Astrocyte (in vitro differentiated cells and primary cell): Measurements from ENCODE around the gene TH. TPM values are rescaled to one million over a fixed set of nuclear protein-coding genes. Genes with fewer than 3 reads are reported as not detected.

ENCODE experiments used
- DNase-seq: peaks from one replicate; pipeline ENCODE4 v3.0.0-alpha.2; 2010; ENCODE audit warnings: low read depth
- FAIRE-seq: peaks from 2 replicates; lab custom pipeline; 2011; peaks lifted over from hg19 to GRCh38; lab: Jason Lieb, UNC
- H2AFZ ChIP-seq: 2 replicates; pipeline ENCODE4 v1.6.0; 2012; ENCODE audit warnings: low read depth, low read length, inconsistent platforms
- H3K27ac ChIP-seq: 2 replicates; pipeline ENCODE4 v1.5.1; 2011; ENCODE audit warnings: low read depth, low read length, inconsistent platforms
- H3K27me3 ChIP-seq: 2 replicates; pipeline ENCODE4 v1.6.0; 2011; ENCODE audit warnings: low read length, inconsistent platforms; ENCODE audit not compliant: insufficient read depth
- H3K36me3 ChIP-seq: 2 replicates; pipeline ENCODE4 v1.5.1; 2011; ENCODE audit warnings: low read length, inconsistent platforms; ENCODE audit not compliant: insufficient read depth
- H3K4me1 ChIP-seq: 2 replicates; pipeline ENCODE4 v1.5.1; 2011; ENCODE audit warnings: low read length, inconsistent platforms; ENCODE audit not compliant: insufficient read depth
- H3K4me2 ChIP-seq: 2 replicates; pipeline ENCODE4 v1.6.0; 2012; ENCODE audit warnings: low read length, inconsistent platforms
- H3K4me3 ChIP-seq: 2 replicates; pipeline ENCODE4 v1.5.1; 2011; ENCODE audit warnings: low read depth, mild to moderate bottlenecking, low read length, inconsistent platforms; ENCODE audit not compliant: insufficient read depth
- H3K79me2 ChIP-seq: 2 replicates; pipeline ENCODE4 v1.6.0; 2012; ENCODE audit warnings: mild to moderate bottlenecking, low read length, inconsistent platforms; ENCODE audit not compliant: insufficient read depth
- H3K9ac ChIP-seq: 2 replicates; pipeline ENCODE4 v1.6.0; 2012; ENCODE audit warnings: mild to moderate bottlenecking, low read length, inconsistent platforms
- H3K9me3 ChIP-seq: 2 replicates; pipeline ENCODE4 v1.5.1; 2012; ENCODE audit warnings: low read depth, mild to moderate bottlenecking, low read length, inconsistent platforms; ENCODE audit not compliant: insufficient read depth
- H4K20me1 ChIP-seq: 2 replicates; pipeline ENCODE4 v1.6.0; 2012; ENCODE audit warnings: low read length, inconsistent platforms; ENCODE audit not compliant: insufficient read depth
- H3K27ac Mint-ChIP-seq: one replicate; pipeline ENCODE4 v1.8.0; 2021; ENCODE audit warnings: mild to moderate bottlenecking, mixed read lengths; ENCODE audit not compliant: unreplicated experiment
- H3K27me3 Mint-ChIP-seq: one replicate; pipeline ENCODE4 v1.8.0; 2021; ENCODE audit warnings: low read depth, mixed read lengths; ENCODE audit not compliant: unreplicated experiment
- H3K36me3 Mint-ChIP-seq: one replicate; pipeline ENCODE4 v1.8.0; 2021; ENCODE audit warnings: low read depth, mixed read lengths; ENCODE audit not compliant: unreplicated experiment
- H3K4me1 Mint-ChIP-seq: one replicate; pipeline ENCODE4 v1.8.0; 2021; ENCODE audit warnings: low read depth, mixed read lengths; ENCODE audit not compliant: unreplicated experiment
- H3K4me3 Mint-ChIP-seq: one replicate; pipeline ENCODE4 v1.8.0; 2021; ENCODE audit warnings: mild to moderate bottlenecking, moderate library complexity, mixed read lengths; ENCODE audit not compliant: unreplicated experiment
- H3K9me3 Mint-ChIP-seq: one replicate; pipeline ENCODE4 v1.8.0; 2021; ENCODE audit warnings: mild to moderate bottlenecking, mixed read lengths; ENCODE audit not compliant: unreplicated experiment
- EZH2 ChIP-seq: IDR thresholded peaks from 2 replicates; pipeline ENCODE4 v1.6.1; 2012; ENCODE audit warnings: mild to moderate bottlenecking, low read length, inconsistent platforms; ENCODE audit not compliant: insufficient read depth
- total RNA-seq: library from RNA; stranded (reverse); gene quantifications from 2 replicates; pipeline ENCODE4 v1.2.1, GENCODE V29; 2021
- TF ChIP-seq, protein P1 (sequence below): IDR thresholded peaks from 2 replicates; pipeline ENCODE4 v1.5.1; 2011; ENCODE audit warnings: low read depth, mild to moderate bottlenecking, inconsistent platforms, low read length, moderate library complexity; ENCODE audit not compliant: insufficient read depth

The TH gene
- total RNA-seq, 1 donor from 2014 or later = not detected

DNA sequence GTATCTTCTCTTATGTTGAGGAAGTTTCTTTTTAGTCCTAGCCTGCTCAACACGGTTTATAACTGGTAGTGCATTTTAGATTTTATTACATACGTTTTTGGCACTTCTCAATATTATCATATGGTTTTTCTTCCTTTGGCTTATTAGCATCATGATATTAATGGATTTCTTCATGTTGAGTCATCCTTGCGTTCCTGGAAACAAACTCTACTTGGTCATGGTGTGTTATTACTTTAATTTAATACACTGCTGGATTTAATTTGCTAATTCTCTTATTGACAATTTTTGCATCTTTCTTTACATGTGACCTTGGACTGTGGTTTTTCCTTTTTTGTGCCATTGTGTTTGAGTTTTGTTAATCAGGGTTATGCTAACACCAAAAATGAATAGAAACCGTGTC lies 52.9 kb downstream of the TH start:
- peaks cover 39% of the 10 kb centered on the region for H3K27me3 Mint-ChIP-seq
- H3K4me3 Mint-ChIP-seq = no peak overlapping the region
- DNase-seq = no peak
- Histone ChIP-seq H3K4me2 (no peak overlapping the region), H3K27me3 (peaks cover 7% of the 10 kb centered on the region), H3K4me1 (peaks cover 9% of the 10 kb centered on the region), H3K9ac (no peak overlapping the region), H4K20me1 (no peaks in the 10 kb centered on the region), H3K79me2 (no peaks in the 10 kb centered on the region), H3K36me3 (no peaks in the 10 kb centered on the region), H3K27ac (no peak overlapping the region), H2AFZ (no peak overlapping the region), H3K4me3 (no peak overlapping the region), H3K9me3 (peaks cover 13% of the 10 kb centered on the region)
- peaks cover 8% of the 10 kb centered on the region for H3K36me3 Mint-ChIP-seq
- H3K27ac Mint-ChIP-seq = no peak overlapping the region
- peaks cover 2% of the 10 kb centered on the region for H3K4me1 Mint-ChIP-seq
- FAIRE-seq = no peak
- no peak for TF ChIP-seq EZH2
- H3K9me3 Mint-ChIP-seq = peaks cover 24% of the 10 kb centered on the region

DNA sequence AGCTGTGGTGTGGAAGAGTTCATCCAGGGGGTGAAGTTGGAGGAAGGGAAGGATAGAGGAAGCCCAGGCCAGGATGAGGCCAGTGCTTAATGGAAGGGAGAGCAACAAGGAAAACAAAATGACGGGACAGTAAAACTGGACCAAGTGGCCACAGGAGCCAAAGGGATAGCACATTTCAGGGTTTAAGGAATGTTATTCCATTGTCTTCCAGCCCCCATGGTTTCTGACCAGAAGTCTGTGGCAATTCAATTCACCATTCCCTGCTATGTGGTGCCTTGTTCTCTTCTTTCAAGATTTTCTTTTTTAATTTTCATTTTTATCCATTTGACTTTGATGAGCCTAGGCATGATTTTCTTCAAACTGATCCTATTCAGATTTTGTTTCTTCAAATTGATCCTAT lies 54.9 kb downstream of the TH start:
- DNase-seq (no peak), FAIRE-seq (no peak)
- H2AFZ ChIP-seq = no peak overlapping the region
- no peak overlapping the region for H3K27ac Mint-ChIP-seq
- no peaks in the 10 kb centered on the region for H3K4me1 Mint-ChIP-seq
- H3K36me3 Mint-ChIP-seq = peaks cover 8% of the 10 kb centered on the region
- no peaks in the 10 kb centered on the region for H3K36me3 ChIP-seq
- no peaks in the 10 kb centered on the region for H3K4me1 ChIP-seq
- H3K27ac ChIP-seq = no peak overlapping the region
- H3K4me3 ChIP-seq = no peak overlapping the region
- peaks cover 13% of the 10 kb centered on the region for H3K9me3 ChIP-seq
- no peak for TF ChIP-seq EZH2
- TF ChIP-seq, protein P1, sequence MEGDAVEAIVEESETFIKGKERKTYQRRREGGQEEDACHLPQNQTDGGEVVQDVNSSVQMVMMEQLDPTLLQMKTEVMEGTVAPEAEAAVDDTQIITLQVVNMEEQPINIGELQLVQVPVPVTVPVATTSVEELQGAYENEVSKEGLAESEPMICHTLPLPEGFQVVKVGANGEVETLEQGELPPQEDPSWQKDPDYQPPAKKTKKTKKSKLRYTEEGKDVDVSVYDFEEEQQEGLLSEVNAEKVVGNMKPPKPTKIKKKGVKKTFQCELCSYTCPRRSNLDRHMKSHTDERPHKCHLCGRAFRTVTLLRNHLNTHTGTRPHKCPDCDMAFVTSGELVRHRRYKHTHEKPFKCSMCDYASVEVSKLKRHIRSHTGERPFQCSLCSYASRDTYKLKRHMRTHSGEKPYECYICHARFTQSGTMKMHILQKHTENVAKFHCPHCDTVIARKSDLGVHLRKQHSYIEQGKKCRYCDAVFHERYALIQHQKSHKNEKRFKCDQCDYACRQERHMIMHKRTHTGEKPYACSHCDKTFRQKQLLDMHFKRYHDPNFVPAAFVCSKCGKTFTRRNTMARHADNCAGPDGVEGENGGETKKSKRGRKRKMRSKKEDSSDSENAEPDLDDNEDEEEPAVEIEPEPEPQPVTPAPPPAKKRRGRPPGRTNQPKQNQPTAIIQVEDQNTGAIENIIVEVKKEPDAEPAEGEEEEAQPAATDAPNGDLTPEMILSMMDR = no peak
- H3K27me3 ChIP-seq = peaks cover 7% of the 10 kb centered on the region
- H3K9ac ChIP-seq = no peak overlapping the region
- no peak overlapping the region for H3K4me3 Mint-ChIP-seq
- H3K79me2 ChIP-seq = no peaks in the 10 kb centered on the region
- no peak overlapping the region for H3K4me2 ChIP-seq
- peaks cover 39% of the 10 kb centered on the region for H3K27me3 Mint-ChIP-seq
- H4K20me1 ChIP-seq = no peaks in the 10 kb centered on the region
- peaks cover 23% of the 10 kb centered on the region for H3K9me3 Mint-ChIP-seq

- Histone ChIP-seq H3K9ac (no peak overlapping the region), H3K4me2 (no peak overlapping the region), H3K4me1 (no peaks in the 10 kb centered on the region), H3K9me3 (peaks cover 13% of the 10 kb centered on the region), H3K36me3 (no peaks in the 10 kb centered on the region), H2AFZ (no peak overlapping the region), H3K27me3 (peaks cover 10% of the 10 kb centered on the region), H3K27ac (no peak overlapping the region), H3K4me3 (no peak overlapping the region), H3K79me2 (no peaks in the 10 kb centered on the region), H4K20me1 (no peaks in the 10 kb centered on the region)
- no peak for FAIRE-seq
- peaks cover 19% of the 10 kb centered on the region for H3K9me3 Mint-ChIP-seq
- TF ChIP-seq, protein P1 = no peak
- TF ChIP-seq EZH2 = no peak
- H3K4me3 Mint-ChIP-seq = no peak overlapping the region
- H3K4me1 Mint-ChIP-seq = no peaks in the 10 kb centered on the region
- peaks cover 41% of the 10 kb centered on the region for H3K27me3 Mint-ChIP-seq
- no peak overlapping the region for H3K27ac Mint-ChIP-seq
- DNase-seq = no peak
- H3K36me3 Mint-ChIP-seq = peaks cover 8% of the 10 kb centered on the region
Measured at GRCh38 chr11:2115308-2115707, 56.3 kb downstream of the TH start.
